ENCODE measurements around the gene FAM89B.

- TF ChIP-seq CTCF (IDR thresholded peaks at IDR 0.05; ENCODE audit: low read length): peak; percentile 34
- TF ChIP-seq EZH2 (optimal IDR thresholded peaks at IDR 0.05; ENCODE audit: low read depth, low read length): no peak
Observed at GRCh38 chr11:65530157-65530496, 42.2 kb upstream of the FAM89B start.

Measured in MM.1S (cell line).